Lung (tissue), 12 donors: ENCODE data around the gene PRICKLE2. TPM values are rescaled to one million over a fixed set of nuclear protein-coding genes. Genes with fewer than 3 reads are reported as not detected.

Experiments used
- ATAC-seq: fragments of 200-7000 bp; cut with Tn5 transposase; one replicate; pipeline ENCODE4 v1.9.1; 2020; ENCODE audit warnings: moderate number of reproducible peaks; ENCODE audit not compliant: insufficient read depth, low FRiP score
- DNase-seq, 3 donors: peaks; one replicate each; pipeline ENCODE4 v3.0.0-alpha.2; 2013 to 2017
- H3K27ac ChIP-seq, 2 donors: one replicate each; pipeline ENCODE4 v1.5.1; 2013; ENCODE audit warnings: mild to moderate bottlenecking in 2 of 2, moderate library complexity in 2 of 2, control low read depth in 1 of 2, inconsistent platforms in 1 of 2, low read depth in 1 of 2, low read length in 1 of 2
- H3K27me3 ChIP-seq, 3 donors: one replicate each; pipeline ENCODE4 v1.5.1; 2013; ENCODE audit warnings: low read length in 2 of 3; ENCODE audit not compliant: control insufficient read depth in 3 of 3, insufficient read depth in 3 of 3
- H3K36me3 ChIP-seq, 4 donors: one replicate each; pipeline ENCODE4 v1.5.1; 2013; ENCODE audit warnings: low read length in 4 of 4, mild to moderate bottlenecking in 1 of 4, moderate library complexity in 1 of 4; ENCODE audit not compliant: control insufficient read depth in 4 of 4, insufficient read depth in 4 of 4
- H3K4me1 ChIP-seq, 5 donors: one replicate each; pipeline ENCODE4 v1.5.1; 2013; ENCODE audit warnings: low read length in 5 of 5, mild to moderate bottlenecking in 2 of 5, moderate library complexity in 1 of 5; ENCODE audit not compliant: control insufficient read depth in 5 of 5, insufficient read depth in 5 of 5
- H3K4me3 ChIP-seq: one replicate; pipeline ENCODE4 v1.5.1; 2013; ENCODE audit warnings: mild to moderate bottlenecking, control low read depth, moderate library complexity
- H3K9ac ChIP-seq, 2 donors: one replicate each; pipeline ENCODE4 v1.5.1; 2013; ENCODE audit warnings: low read length in 2 of 2, control low read depth in 1 of 2; ENCODE audit not compliant: insufficient read depth in 1 of 2
- H3K9me3 ChIP-seq, 4 donors: one replicate each; pipeline ENCODE4 v1.5.1; 2013; ENCODE audit warnings: low read length in 3 of 4, mild to moderate bottlenecking in 1 of 4, moderate library complexity in 1 of 4; ENCODE audit not compliant: control insufficient read depth in 4 of 4, insufficient read depth in 3 of 4
- CTCF ChIP-seq: IDR thresholded peaks from 2 replicates; pipeline ENCODE4 v1.5.1; 2012; ENCODE audit warnings: mild to moderate bottlenecking; ENCODE audit errors: control extremely low read depth, extremely low read depth
- WGBS, 2 donors: extraction: QIAGEN DNeasy Blood & Tissue Kit; methylation state at CpG; one replicate each; pipeline ENCODE4 v1.1.7; 2013; 5-methylcytosine and 5-hydroxymethylcytosine counted together
- polyA plus RNA-seq, 2 donors: library from polyadenylated mRNA; stranded (reverse); fragments of 200-250 nt; gene quantifications; one replicate each; pipeline ENCODE4 v1.2.1, GENCODE V29; 2013
- total RNA-seq, 2 donors: library from RNA; depleted of rRNA in 1 of 2; stranded (reverse); fragments of >200 nt in 1 of 2; gene quantifications; one replicate each; pipeline ENCODE4 v1.2.1, GENCODE V29; 2014 to 2021
- donor health status: control.
- donor health status: control.
- donor health status: Bipolar disorder and iron deficiency.
- donor health status: healthy.
- donor health status: DM: yes; HTN: yes; CAD: no.

Gene PRICKLE2
- total and polyA plus RNA-seq, 4 donors: 4.0 to 88.0 (median 19.9) TPM

GRCh38 chr3:64186667-64187064 lies 38.6 kb downstream of the PRICKLE2 start:
- Histone ChIP-seq H3K36me3 (peaks cover 0 to 4% (median 2%) of the 10 kb centered on the region in 4 donors), H3K9ac (peak overlapping the region in 1 of 2 donors; percentile 59), H3K27me3 (no peaks in the 10 kb centered on the region), H3K27ac (peak overlapping the region; percentile 60 to 89), H3K9me3 (no peaks in the 10 kb centered on the region), H3K4me3 (no peak overlapping the region), H3K4me1 (peaks cover 17 to 38% (median 30%) of the 10 kb centered on the region in 5 donors)
- ATAC-seq: no peak
- no peak for TF ChIP-seq CTCF
- DNase-seq: no peak
- WGBS, 2 donors: 55 to 61% methylated on average over 2 of the region's 2 CpGs

GRCh38 chr3:64185436-64185835 lies 39.8 kb downstream of the PRICKLE2 start:
- Histone ChIP-seq H3K4me3 (no peak overlapping the region), H3K27me3 (no peaks in the 10 kb centered on the region), H3K4me1 (peaks cover 15 to 35% (median 30%) of the 10 kb centered on the region in 5 donors), H3K9ac (no peak overlapping the region), H3K27ac (no peak overlapping the region), H3K36me3 (peaks cover 0 to 3% (median 0%) of the 10 kb centered on the region in 4 donors), H3K9me3 (no peaks in the 10 kb centered on the region)
- TF ChIP-seq CTCF: no peak
- no peak for ATAC-seq
- DNase-seq: no peak
- WGBS, 2 donors: 76 to 87% methylated on average over 2 of the region's 2 CpGs

- H3K9me3 ChIP-seq: no peaks in the 10 kb centered on the region
- H3K4me3 ChIP-seq: no peak overlapping the region
- H3K4me1 ChIP-seq: peaks cover 11 to 32% (median 26%) of the 10 kb centered on the region in 5 donors
- H3K36me3 ChIP-seq: peaks cover 0 to 3% (median 0%) of the 10 kb centered on the region in 4 donors
- no peak for DNase-seq
- whole genome bisulfite sequencing, 2 donors: 83 to 89% methylated on average over 3 of the region's 3 CpGs
- H3K9ac ChIP-seq: no peak overlapping the region
- no peaks in the 10 kb centered on the region for H3K27me3 ChIP-seq
- TF ChIP-seq CTCF: no peak
- no peak for ATAC-seq
- peak overlapping the region in 1 of 2 donors; percentile 24 for H3K27ac ChIP-seq
These were observed 40.6 kb downstream of the PRICKLE2 start for GRCh38 chr3:64184621-64185020.

GRCh38 chr3:64179860-64180259 lies 45.4 kb downstream of the PRICKLE2 start:
- no peak for TF ChIP-seq CTCF
- DNase-seq (no peak), ATAC-seq (no peak)
- no peak overlapping the region for H3K9ac ChIP-seq
- WGBS, 2 donors: 95 to 97% methylated on average over 1 of the region's 1 CpG
- H3K27ac ChIP-seq: no peak overlapping the region
- H3K36me3 ChIP-seq: peaks cover 0 to 10% (median 2%) of the 10 kb centered on the region in 4 donors
- no peak overlapping the region for H3K4me3 ChIP-seq
- H3K9me3 ChIP-seq: no peaks in the 10 kb centered on the region
- no peaks in the 10 kb centered on the region for H3K27me3 ChIP-seq
- H3K4me1 ChIP-seq: peaks cover 0 to 4% (median 1%) of the 10 kb centered on the region in 5 donors
